HUDEP-2 (cell line): ENCODE measurements around the gene RADX.
"Not testable (repeated sequence)": the region's sequence is repeated elsewhere in the genome, so short reads cannot be mapped to it uniquely, and the experiment has no call there.

Experiments used
- DNase-seq, 76 experiments: peaks; one replicate each; lab custom pipeline; 2025; ENCODE audit not compliant: unreplicated experiment in 76 of 76; lab: John Stamatoyannopoulos, UW

The RADX gene, protein sequence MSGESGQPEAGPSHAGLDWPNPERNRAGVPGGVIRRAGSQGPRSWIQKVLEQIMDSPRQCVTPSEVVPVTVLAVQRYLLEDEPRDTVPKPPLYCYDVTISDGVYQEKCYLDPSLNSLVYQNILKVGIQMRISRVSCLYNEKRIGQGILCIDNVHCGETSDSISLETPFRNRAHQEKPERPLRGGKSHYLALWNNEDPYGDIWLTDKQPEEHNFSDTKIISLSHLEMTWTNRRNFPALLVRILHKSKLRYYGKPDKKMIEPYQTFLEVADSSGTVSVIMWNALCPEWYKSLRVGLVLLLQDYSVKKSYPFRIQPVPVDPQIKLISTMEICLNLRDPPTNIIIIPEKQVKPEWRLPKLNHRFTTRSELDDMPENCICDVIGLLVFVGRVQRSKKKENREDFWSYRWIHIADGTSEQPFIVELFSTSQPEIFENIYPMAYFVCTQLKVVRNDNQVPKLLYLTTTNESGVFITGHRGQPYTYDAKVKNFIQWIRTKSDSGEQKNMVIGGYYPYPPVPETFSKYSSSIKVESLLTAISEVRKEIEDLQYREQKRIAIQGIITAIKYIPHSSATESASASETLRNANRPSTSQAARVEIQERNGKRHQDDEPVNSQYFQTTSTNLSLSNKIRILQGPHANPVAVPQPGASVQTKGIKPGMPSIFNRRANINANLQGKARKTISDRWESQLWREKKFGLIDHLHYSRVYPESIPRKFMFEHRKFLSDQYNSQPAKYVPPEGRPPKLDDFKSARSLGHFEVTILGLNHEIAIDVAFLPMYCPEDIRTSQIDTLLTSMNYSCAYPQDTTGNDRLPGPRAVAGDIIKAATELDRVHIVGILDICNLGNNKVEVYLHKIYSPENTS

DNA sequence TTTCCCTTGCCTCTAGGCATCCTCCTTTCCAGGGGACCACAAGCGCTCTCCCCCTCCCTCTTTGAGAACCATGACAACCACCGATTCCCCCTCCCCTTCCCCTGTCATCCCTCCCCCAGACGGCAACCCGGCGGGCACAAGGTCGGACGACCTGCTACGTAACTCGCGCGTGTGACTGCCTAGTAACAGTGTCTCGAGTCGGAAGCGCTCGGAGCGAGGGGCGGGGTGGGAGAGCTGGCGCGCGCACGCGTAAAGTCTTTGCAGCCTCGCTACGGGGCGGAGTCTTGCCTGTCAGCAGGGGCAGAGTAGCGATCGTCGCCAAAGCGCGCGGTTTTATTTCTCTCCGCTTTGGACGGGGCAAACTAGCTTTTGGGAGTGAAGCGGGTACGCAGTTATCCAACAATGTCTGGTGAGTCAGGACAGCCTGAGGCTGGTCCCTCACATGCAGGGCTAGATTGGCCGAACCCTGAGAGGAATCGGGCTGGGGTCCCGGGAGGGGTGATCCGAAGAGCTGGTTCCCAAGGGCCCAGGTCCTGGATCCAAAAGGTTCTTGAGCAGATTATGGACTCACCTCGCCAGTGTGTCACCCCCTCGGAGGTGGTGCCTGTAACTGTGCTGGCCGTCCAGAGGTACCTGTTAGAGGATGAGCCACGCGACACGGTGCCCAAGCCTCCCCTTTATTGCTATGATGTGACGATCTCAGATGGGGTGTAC lies at the start of gene RADX:
RADX (plus strand) TSS at position 300 of the 714 bp plus-strand sequence; CDS start at position 403, 103 bp downstream.
- peak in 74 of 76 experiments; percentile 5 to 83 (median 68) for DNase-seq

DNA sequence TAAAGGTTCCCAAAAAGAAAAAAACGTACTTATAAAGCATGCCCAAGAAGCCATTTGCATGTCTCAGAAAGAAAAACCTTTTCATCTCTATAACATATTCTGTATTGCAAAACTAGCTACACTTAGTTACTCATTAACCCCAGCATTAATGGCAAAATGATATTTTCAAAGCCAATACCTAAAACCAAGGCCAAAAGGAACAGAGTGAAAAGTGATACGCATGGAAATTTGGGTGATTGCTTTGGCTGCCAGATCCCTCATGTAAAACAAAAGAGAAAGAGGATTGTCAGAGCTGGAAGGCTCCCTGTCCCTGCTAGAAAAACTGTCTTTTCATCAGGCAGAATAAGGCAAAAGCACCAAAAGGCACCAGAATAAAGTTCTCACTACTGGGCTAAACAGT lies 46.8 kb upstream of the RADX start:
- DNase-seq: no peak

DNA sequence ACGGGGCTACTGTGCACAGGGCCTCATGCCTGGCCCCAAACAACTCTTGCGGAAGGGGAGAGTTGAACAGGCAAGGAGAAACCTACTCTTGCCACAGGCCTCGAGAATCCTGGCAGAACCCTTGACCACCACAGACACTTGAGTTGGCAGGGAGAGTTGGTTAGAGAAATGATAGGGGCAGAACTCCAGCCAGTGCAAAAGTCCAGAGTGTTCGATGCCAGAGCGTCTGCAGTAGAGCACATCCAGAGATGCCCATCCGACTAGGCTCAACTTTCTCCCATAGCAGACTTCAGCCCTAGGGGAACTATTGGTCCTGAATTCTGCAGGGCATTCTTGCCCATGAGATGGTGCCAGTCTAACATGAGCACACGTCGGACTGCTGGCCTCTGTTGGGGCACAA lies 45.4 kb upstream of the RADX start:
- DNase-seq: no peak

DNA sequence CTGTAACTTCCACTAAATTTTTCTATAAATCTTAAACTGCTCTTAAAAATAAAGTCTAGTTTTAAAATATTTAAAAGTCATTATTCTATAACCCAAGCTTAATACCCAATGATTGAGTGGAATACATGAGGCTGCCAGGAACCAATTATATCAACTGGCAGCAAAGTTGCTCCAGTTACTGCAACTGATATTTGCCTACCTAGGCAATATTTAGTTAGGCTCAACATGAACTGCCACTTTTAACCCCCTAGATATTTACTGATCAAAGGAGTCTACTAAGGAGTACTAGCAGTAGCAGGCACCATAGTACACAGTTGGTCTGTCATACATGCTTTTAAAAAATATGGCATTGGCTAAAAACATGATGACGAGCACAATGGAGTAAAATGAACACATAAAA lies 29.9 kb upstream of the RADX start:
- DNase-seq: no peak

DNA sequence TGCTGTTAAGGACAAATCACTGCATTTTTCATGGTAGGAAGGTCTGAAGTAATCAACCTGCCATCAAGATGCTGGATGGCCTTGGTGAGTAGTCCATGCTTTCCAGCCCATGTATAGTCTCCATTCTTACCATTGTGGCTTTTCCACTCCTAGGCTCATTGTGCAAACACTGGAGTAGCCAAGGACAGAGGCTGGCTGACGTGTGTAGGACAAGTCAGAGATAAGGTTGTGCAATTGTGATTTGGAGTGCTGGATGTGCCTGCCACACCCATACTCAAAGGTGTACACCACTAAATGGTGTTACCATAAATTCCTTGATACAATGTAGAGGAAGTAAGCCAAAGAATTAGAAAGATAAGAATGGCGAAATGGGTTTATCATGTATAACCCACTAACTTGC lies 26.3 kb upstream of the RADX start:
- no peak for DNase-seq

DNA sequence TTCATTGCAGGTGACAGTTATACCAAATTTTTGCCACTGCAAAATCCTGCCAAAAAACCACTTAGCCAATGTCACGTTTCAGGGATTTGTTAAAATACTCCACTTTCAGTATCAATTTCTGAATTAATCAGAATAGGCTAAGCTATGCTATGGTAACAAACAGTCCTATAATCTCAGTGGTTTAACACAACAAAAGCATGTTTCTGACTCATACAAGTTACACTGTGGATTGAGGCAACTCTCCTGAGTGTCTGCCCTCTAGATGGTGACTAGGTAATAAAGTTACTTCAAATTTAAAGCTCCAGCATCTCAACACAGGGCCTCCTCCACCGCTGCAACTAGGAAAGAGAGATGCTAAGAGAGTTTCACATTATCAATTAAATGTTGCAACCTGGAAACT lies 23.0 kb upstream of the RADX start:
- DNase-seq: no peak

DNA sequence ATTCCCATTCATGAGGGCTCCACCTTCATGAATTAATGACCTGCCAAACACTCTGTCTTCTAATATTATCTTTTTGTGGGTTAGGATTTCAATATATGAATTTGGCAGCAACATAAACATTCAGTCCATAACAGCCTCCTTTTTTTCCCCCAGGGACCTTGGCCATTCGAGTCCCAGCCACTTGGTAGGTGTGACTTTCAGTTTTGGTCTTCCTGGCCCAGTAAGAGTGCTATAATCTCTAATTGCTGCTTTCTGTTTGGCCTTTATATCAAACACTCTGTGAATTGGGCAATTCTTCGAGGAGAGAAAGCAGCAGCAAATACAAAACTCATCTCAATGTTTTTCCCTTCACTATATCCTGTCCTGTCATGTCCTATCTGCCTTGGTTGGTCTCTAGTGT lies 12.4 kb upstream of the RADX start:
- DNase-seq: no peak

DNA sequence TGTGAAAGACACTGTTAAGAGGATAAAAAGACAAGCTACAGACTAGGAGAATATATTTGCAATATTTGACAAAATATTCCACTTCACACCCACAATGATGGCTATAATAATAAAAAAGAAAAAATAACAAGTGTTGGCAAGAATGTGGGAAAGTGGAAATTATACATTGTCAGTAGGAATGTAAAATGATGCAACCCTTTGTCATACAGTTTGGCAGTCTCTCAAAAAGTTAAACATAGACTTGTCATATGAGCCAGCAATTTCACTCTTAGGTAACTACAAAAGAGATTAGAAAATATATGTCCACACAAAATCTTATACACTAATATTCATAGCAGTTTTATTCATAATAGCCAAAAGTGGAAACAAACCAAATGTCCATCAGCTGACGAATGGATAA lies 5.2 kb upstream of the RADX start:
- DNase-seq: no peak

DNA sequence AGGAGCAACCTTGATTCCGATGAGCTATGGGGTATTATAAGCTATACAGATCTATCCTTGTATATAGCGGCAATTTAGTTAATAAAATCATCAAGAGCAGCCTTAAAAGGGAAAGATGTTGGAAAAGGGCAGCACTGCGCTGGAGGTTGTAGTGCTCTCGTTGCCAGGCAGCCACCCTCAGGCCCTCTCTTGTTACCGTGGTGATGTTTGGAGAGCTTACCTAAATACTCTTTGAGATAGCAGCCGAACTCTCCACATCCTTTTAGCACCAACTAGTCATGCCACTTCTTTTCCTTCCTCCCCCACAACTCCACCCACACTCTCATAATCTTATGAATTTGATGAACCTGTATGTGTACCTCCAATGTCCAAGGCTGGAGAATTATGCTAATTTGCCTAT lies 3.8 kb upstream of the RADX start:
- DNase-seq: no peak

DNA sequence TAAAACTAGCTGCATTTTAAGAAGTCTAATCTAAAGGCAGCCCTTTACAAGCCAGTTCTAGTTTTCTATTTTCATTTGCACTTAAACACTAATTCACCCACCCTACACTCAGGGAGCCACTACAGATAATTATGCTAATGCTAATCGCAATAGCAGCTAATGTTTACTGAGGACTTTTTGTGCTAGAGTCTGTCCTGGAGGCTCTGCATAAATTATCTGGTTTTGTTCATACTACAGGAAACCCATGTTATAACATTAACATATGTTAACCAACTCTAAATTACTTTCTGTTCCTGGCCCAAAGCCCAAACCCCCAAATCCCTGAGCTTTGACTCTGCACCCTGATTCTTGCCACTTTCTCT lies 480 bp upstream of the RADX start:
- no peak for DNase-seq

DNA sequence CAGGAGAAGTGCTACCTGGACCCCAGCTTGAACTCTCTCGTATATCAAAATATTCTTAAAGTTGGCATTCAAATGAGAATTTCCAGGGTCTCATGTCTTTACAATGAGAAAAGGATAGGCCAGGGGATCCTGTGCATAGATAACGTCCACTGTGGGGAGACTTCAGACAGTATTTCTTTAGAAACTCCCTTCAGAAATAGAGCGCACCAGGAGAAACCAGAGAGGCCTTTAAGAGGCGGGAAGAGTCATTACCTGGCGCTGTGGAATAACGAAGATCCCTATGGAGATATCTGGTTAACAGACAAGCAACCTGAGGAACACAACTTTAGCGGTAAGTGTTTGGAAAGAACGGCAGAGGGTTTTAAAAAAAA lies 600 bp downstream of the RADX start:
- DNase-seq: peak in 7 of 76 experiments; percentile 0 to 9 (median 0)

DNA sequence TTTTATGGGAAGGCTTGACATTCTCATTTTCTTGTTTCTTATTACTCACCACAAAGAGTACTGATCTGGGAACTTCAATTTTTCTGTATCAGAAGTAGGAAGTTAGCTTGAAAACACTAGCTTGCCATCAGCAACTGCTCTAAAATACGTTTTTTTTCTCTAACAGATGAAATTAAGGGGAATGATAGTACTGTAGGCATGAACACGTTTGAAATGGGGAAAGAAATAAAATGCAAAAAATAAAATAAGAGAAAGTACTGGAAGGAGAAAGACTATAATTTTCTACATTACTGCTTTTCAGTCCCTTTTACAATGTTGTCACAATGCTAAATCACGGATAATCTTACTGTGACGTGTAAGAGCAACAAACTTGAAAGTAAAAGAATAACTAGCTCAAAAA lies 1.5 kb downstream of the RADX start:
- DNase-seq: no peak

DNA sequence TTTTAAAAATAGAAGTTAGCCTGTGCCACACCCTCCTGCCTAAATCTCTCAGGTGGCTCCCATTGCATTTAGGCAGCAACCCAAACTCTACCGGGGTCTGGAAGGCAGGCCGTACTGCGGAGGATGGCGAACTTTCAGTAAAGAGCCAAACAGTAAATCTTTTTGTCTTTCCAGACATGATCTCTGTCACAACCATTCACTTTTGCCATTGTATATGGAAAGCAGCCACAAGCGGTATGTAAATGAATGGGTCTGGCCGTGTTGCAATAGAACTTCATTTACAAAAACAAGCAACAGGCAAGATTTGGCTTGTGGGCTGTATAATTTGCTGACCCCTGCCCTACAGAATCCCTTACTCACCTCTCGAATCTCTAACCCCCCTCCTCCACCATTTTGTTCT lies 3.3 kb downstream of the RADX start:
- no peak for DNase-seq

DNA sequence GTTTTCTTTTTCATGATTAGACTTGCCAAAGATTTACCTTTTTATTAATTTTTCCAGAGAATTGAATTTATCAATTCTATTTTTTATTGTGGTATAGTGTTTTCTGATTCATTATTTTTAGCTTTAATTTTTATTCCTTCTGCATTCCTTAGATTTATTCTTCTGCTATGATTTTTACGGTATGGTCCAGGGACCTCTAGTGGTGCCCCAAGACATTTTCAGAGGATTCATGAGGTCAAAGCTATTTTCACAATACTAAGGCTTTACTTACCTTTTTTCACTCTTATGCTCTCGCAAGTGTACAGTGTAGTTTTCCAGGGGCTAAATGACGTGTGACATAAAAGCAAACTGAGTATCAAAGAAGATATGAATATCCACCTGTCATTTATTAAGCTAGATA lies 8.0 kb downstream of the RADX start:
- peak in 1 of 76 experiments; percentile 5 for DNase-seq

DNA sequence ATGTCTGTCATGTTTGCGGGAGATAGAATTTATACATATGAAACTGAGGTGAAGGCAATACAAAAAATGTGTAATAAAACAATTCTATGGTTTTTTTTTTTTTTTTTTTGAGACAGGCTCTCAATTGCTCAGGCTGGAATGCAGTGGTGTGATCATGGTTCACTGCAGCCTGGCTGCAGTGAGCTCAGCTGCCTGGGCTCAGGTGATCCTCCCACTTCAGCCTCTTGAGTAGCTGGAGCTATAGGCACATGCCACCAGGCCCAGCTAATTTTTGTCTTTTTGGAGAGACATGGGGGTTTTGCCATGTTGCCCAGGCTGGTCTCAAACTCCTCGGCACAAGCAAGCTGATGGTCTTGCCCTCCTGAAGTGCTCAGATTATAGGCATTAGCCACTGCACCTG lies 10.1 kb downstream of the RADX start:
- no peak for DNase-seq

DNA sequence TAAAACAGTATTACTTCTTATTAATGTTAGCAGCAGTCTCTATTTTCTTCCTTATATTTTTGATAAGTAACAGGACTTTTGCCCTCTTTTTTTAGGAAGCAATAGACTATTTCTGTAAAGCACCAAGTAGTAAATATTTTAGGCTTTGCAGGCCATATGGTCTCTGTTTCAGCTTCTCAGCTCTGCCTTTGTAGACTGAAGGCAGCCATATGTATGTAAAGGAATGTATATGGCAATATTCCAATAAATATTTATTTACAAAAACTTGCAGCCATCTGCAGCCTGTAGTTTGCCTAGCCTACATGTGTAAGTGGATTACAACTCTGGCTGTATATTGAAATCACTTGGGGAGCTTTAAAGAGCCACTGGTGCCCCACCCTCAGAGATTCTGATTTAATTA lies 15.0 kb downstream of the RADX start:
- no peak for DNase-seq

DNA sequence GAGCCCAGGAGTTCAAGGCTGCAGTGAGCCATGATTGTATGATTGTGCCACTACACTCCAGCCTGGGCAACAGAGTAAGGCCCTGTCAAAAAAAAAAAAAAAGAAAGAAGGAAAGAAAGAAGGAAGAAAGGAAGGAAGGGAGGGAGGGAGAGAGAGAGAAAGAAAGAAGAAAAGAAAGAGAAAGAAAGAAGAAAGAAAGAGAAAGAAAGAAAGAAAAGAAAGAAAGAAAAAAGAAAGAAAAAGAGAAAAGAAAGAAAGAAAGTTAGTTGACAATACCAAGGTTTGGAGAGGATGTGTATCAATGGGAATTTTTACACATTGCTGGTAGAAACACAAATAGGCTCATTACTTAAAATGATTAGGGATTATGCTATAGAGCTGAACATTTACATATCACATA lies 19.8 kb downstream of the RADX start:
- no peak for DNase-seq

DNA sequence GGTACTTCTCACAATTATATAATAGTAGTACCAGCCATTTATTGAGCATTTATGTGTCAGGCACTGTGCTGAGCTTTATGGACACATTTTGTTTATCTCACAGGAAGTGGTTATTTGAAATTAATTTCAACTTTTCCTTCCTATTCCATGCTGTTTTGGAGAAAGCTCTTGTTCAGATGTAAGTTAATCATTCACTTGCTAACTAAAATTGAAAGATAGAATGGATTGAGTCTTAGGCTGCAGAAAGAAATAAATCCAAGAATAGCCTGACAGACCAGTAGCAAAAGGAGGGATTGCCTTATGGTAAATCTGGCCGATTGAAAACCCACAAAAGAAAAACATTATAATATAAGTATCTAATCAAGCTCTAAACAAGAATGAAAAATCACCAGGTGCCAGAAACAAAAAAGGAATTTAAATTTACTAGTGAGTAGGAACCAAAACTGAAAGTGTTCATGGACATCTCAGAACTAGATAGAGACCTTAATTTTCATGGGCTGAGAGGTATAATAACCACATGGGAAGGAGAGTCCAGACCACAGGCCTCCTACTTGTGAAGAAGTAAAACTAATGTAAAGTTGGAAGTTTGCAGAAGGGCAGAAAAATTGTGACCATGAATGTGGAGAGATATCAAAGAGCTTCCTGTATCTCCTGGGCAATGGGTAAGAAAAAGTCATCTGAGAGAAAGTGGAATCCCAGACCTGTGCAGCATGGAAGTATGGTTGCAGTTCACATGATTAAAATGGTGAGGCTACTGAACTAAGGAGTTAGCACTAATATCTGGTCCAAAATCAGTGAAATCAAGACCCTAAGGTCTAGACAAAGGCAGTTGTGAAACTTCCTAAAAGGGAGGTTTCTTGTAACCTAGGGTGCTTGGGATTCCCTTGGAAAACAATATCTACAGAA lies 38.0 kb downstream of the RADX start:
- DNase-seq: no peak

DNA sequence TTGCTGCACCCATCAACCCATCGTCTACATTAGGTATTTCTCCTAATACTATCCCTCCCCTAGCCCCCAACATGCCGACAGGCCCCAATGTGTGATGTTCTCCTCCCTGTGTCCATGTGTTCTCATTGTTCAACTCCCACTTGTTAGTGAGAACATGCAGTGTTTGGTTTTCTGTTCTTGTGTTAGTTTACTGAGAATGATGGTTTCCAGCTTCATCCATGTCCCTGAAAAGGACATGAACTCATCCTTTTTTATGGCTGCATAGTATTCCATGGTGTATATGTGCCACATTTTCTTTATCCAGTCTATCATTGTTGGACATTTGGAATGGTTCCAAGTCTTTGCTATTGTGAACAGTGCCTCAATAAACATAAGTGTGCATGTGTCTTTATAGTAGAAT lies 41.8 kb downstream of the RADX start:
- DNase-seq: not testable (repeated sequence)

DNA sequence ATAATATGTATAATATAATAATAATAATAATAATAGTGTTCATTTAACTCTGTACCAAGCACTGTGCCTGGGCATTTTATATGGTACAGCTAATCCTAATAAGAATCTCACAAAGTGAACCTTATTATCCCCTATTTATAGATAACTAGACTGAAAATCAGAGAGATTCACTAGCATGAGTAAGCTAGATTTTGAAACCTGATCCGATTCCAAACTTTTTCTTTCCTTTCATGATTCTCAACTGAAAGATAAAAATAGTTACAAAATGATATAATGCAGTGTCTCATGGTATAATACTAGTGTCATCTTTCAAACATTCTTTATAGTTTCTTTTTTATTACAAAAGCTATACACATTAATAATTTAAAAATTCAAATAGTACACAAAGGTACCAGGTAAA lies 58.9 kb downstream of the RADX start:
- no peak for DNase-seq
